Chondrocyte (in vitro differentiated cells): ENCODE measurements around the gene NGEF. TPM values are rescaled to one million over a fixed set of nuclear protein-coding genes. Genes with fewer than 3 reads are reported as not detected.

Experiments used
- DNase-seq: peaks from one replicate; pipeline ENCODE4 v3.0.0; 2021; ENCODE audit warnings: mixed read lengths, low spot score
- H3K27ac Mint-ChIP-seq: one replicate; pipeline ENCODE4 v1.8.0; 2021; ENCODE audit warnings: mild to moderate bottlenecking, moderate library complexity, mixed read lengths; ENCODE audit not compliant: unreplicated experiment
- H3K27me3 Mint-ChIP-seq: 2 replicates; pipeline ENCODE4 v1.8.0; 2021; ENCODE audit warnings: low read depth, mixed read lengths
- H3K36me3 Mint-ChIP-seq: 2 replicates; pipeline ENCODE4 v1.8.0; 2021; ENCODE audit warnings: low read depth, mixed read lengths
- H3K4me1 Mint-ChIP-seq: 2 replicates; pipeline ENCODE4 v1.8.0; 2021; ENCODE audit warnings: low read depth, mild to moderate bottlenecking, mixed read lengths
- H3K4me3 Mint-ChIP-seq: one replicate; pipeline ENCODE4 v1.8.0; 2021; ENCODE audit warnings: mild to moderate bottlenecking, moderate library complexity, mixed read lengths; ENCODE audit not compliant: unreplicated experiment
- H3K9me3 Mint-ChIP-seq: 2 replicates; pipeline ENCODE4 v1.8.0; 2021; ENCODE audit warnings: low read depth, mixed read lengths
- CTCF ChIP-seq: fragments of 200-600 bp; sonication (generic); IDR thresholded peaks from 2 replicates; pipeline ENCODE4 v1.5.0; 2021; ENCODE audit warnings: antibody characterized with exemption, mild to moderate bottlenecking, moderate library complexity
- total RNA-seq: library from RNA; stranded (reverse); gene quantifications from 3 replicates; pipeline ENCODE4 v1.2.1, GENCODE V29; 2021

NGEF gene
- total RNA-seq, 1 donor from 2014 or later, result 0.10 TPM

DNA sequence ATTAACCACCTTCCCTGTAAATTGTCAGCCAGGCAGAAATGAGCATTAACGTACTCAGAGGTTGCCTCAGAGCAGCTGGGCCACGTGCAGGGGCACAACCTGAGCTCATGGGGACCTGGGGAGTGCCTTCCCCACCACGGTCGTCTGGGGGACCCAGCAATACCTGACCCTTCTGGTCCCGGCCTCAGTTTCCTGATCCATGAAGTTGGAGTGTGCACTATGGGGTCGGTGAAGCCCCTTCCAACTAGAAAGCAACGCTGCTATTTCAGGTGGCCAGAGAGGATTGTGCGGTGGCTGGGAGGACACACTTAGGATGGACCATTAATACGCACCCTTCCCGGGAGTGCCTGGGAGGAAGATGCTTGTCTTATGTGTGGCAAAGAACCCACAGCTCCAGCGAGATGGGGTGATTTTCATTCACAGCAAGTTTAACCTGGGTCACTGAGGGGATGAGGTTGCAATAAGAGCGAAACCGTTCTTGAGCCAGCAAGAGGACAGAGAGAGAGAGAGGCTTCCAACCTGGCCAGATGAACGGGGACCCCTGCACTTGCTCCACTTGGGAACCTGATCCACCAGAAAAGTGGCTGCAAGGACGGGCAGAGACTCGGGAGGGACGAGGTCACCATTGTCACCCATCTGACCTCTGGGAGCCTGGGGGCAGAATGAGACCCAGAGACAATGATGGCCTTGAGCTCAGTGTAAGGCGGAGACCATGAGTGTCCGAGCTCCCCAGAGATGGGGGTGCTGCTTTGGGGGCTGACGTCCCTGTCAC lies 36.2 kb downstream of the NGEF start:
- Mint-ChIP-seq H3K4me3 (no peak overlapping the region), H3K36me3 (no peaks in the 10 kb centered on the region), H3K9me3 (no peaks in the 10 kb centered on the region), H3K4me1 (peaks cover 7% of the 10 kb centered on the region), H3K27ac (no peak overlapping the region), H3K27me3 (peaks cover 3% of the 10 kb centered on the region)
- peak; percentile 56 for DNase-seq
- TF ChIP-seq CTCF, result no peak

- Mint-ChIP-seq H3K36me3 (no peaks in the 10 kb centered on the region), H3K9me3 (no peaks in the 10 kb centered on the region), H3K4me3 (no peak overlapping the region), H3K27me3 (peaks cover 3% of the 10 kb centered on the region), H3K27ac (no peak overlapping the region), H3K4me1 (peaks cover 7% of the 10 kb centered on the region)
- TF ChIP-seq CTCF, result no peak
- peak; percentile 18 for DNase-seq
Observed at GRCh38 chr2:232976176-232976575, 36.9 kb downstream of the NGEF start.

GRCh38 chr2:232974396-232974795 lies 38.7 kb downstream of the NGEF start:
- no peaks in the 10 kb centered on the region for H3K9me3 Mint-ChIP-seq
- TF ChIP-seq CTCF, result no peak
- H3K4me3 Mint-ChIP-seq, result no peak overlapping the region
- H3K27ac Mint-ChIP-seq, result no peak overlapping the region
- peaks cover 3% of the 10 kb centered on the region for H3K27me3 Mint-ChIP-seq
- DNase-seq, result peak; percentile 14
- no peaks in the 10 kb centered on the region for H3K4me1 Mint-ChIP-seq
- no peaks in the 10 kb centered on the region for H3K36me3 Mint-ChIP-seq

GRCh38 chr2:232973796-232974195 lies 39.3 kb downstream of the NGEF start:
- Mint-ChIP-seq H3K36me3 (no peaks in the 10 kb centered on the region), H3K27me3 (peaks cover 5% of the 10 kb centered on the region), H3K4me1 (no peaks in the 10 kb centered on the region), H3K27ac (no peak overlapping the region), H3K4me3 (no peak overlapping the region), H3K9me3 (no peaks in the 10 kb centered on the region)
- no peak for TF ChIP-seq CTCF
- peak; percentile 32 for DNase-seq

DNA sequence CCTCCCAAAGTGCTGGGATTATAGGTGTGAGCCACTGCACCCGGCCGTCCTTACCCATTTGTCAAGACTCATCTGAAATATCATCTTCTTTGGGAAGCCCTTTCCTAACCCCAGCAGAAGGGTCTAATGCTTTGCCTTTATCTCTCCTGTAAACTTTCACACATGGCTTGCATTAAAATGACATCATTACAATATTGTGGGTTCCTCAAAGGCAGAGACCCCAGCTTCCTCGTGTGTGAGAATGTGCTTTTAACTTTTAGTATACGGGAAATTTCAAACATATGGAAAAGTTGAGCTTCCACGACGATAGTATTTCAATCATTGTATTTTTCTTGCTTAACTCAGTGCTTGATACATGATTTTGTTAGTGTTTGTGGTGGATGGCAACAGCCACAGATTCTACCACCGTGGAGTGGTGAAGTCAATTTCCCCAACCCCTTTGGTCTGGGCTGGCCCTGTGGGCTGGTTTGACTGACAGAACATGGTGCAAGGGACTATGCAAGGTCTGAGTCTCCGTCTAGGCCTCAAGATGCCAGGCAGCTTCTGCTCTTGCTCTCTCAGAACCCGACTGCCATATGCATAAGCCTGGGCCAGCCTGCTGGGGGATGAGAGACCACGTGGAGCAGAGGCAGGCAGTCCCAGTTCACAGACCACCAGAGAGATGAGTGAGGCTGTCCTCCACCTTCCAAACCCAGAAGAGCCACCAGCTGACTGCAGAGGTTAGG lies 39.9 kb downstream of the NGEF start:
- Mint-ChIP-seq H3K4me3 (no peak overlapping the region), H3K27ac (no peak overlapping the region), H3K36me3 (no peaks in the 10 kb centered on the region), H3K27me3 (peaks cover 5% of the 10 kb centered on the region), H3K4me1 (no peaks in the 10 kb centered on the region), H3K9me3 (no peaks in the 10 kb centered on the region)
- DNase-seq, result peak; percentile 42
- no peak for TF ChIP-seq CTCF
